NB4 (cell line): Measurements from ENCODE around the gene MBNL3.

Experiments
- DNase-seq: peaks from one replicate; pipeline ENCODE4 v3.0.0; 2010; ENCODE audit warnings: low read depth
- H3K4me3 ChIP-seq: one replicate; pipeline ENCODE4 v1.5.1; 2011; ENCODE audit warnings: mild to moderate bottlenecking, low read depth, low read length, moderate library complexity
- CTCF ChIP-seq: IDR thresholded peaks from one replicate; pipeline ENCODE4 v1.5.1; 2012; ENCODE audit warnings: low read depth, low read length
- MYC ChIP-seq: IDR thresholded peaks from 2 replicates; pipeline ENCODE4 v1.6.1; 2011; ENCODE audit warnings: low read depth, low read length
- POLR2A ChIP-seq: IDR thresholded peaks from 2 replicates; pipeline ENCODE4 v1.6.1; 2011; ENCODE audit warnings: mild to moderate bottlenecking; ENCODE audit not compliant: insufficient read length; ENCODE audit errors: extremely low read depth
- TF ChIP-seq, protein P1 (sequence below): IDR thresholded peaks from 2 replicates; pipeline ENCODE4 v1.6.1; 2011; ENCODE audit warnings: low read depth, low read length

MBNL3 gene

DNA sequence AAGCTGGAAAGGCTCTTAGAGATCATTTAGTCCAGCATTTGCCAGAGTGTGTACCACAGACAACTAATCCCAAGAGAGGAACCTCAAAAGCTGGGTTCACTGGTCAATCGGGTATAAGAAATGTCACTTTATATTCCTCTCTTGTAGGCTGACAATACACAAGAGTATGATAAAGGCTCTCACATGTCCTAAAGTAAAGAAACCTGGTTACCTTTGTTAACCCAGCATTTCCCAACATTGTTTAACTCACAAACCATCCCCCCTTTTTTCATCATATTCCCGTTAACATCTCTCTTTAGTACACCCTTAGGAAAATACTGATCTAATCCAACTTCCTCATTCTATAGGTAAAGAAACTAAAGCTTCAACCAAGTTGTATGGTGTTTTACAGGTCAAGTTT is 74.4 kb downstream of the MBNL3 start:
- no peak overlapping the region for H3K4me3 ChIP-seq
- no peak for DNase-seq
- TF ChIP-seq MYC (no peak), CTCF (no peak), POLR2A (no peak)
- TF ChIP-seq, protein P1, sequence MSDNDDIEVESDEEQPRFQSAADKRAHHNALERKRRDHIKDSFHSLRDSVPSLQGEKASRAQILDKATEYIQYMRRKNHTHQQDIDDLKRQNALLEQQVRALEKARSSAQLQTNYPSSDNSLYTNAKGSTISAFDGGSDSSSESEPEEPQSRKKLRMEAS, result no peak

DNA sequence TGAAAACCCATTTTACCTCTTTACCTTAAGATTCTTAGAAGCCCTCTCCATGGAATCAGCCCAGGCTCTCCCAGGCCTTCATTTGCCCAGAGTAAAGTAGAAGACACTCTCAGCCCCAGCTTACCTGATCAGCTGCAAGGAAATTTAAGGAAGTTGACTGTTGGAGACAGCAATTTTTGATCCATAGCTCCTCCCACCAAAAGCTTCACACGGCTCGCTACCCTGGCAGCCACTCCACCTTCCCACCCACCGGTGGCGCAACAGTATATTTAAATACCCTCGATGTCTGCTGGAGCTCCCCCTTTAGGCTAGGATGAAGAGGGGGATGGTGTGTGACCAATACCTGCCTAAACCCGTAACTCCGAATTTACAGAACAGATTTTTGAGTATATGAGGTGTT is 75.4 kb downstream of the MBNL3 start:
- DNase-seq, result peak; percentile 19
- no peak overlapping the region for H3K4me3 ChIP-seq
- no peak for TF ChIP-seq CTCF
- no peak for TF ChIP-seq MYC
- TF ChIP-seq POLR2A, result no peak
- TF ChIP-seq, protein P1, result no peak

- H3K4me3 ChIP-seq, result no peak overlapping the region
- TF ChIP-seq MYC, result no peak
- no peak for TF ChIP-seq CTCF
- TF ChIP-seq, protein P1, result no peak
- TF ChIP-seq POLR2A, result no peak
- no peak for DNase-seq
Observed at GRCh38 chrX:132412208-132412607, 76.6 kb downstream of the MBNL3 start.

DNA sequence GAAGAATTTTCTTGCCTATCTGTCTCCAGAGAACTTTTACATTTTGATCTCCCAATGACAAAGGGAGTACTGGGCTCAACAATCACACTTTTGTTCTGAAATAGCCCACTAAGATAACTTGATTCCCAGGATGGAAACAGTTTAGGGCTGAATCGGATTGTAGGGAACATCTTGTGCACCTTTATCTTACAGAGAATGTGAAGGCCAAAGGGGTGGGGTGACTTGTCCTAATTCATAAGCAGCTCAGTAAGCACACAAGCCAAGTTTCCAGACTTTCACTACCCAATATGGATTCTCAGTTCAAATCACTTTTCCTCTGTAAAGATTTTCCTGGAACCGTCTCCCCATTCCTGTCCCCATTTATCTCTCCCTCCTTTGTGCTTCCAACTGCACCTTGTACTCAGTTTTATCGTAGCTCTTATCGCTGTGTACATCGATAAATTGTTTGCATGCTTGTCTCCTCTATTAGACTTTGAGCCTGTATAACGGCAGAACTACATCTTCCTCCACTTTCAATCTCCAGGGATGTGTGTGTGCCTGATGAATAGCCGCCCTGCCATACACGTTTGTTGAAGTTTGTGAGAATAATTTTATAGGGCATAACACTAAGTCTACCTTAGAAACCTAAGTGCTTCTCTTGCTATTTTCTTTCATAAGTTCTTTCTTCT is 77.4 kb downstream of the MBNL3 start:
- no peak for DNase-seq
- TF ChIP-seq POLR2A, result no peak
- TF ChIP-seq MYC, result no peak
- TF ChIP-seq, protein P1, result no peak
- TF ChIP-seq CTCF, result no peak
- no peak overlapping the region for H3K4me3 ChIP-seq

- no peak for DNase-seq
- H3K4me3 ChIP-seq, result no peak overlapping the region
- TF ChIP-seq POLR2A, result no peak
- no peak for TF ChIP-seq CTCF
- TF ChIP-seq MYC, result no peak
- TF ChIP-seq, protein P1, result no peak
Observed at GRCh38 chrX:132409780-132410556, 78.9 kb downstream of the MBNL3 start.
